CD8-positive, alpha-beta memory T cell (primary cell): ENCODE results near the gene GPX8. TPM values are rescaled to one million over a fixed set of nuclear protein-coding genes. Genes with fewer than 3 reads are reported as not detected.

ENCODE experiments used
- CTCF ChIA-PET: fragments of 350-600 bp; sonication (Branson Sonifier 250); formaldehyde crosslinking; loops from one replicate; lab custom pipeline; 2021; ENCODE audit warnings: antibody characterized with exemption; lab: Charles Lee
- POLR2A ChIA-PET: fragments of 350-600 bp; sonication (Branson Sonifier 250); formaldehyde crosslinking; loops from one replicate; lab custom pipeline; 2021; ENCODE audit warnings: antibody characterized with exemption; lab: Charles Lee
- DNase-seq, 5 donors: peaks; one replicate each; pipeline versions ENCODE4 v3.0.0 to v3.0.0-alpha.2; 2020 to 2022; ENCODE audit warnings: mixed read lengths in 1 of 5
- H3K27ac ChIP-seq: one replicate; pipeline ENCODE4 v1.7.0; 2013; ENCODE audit warnings: low read depth, mild to moderate bottlenecking, low read length, moderate library complexity
- H3K27me3 ChIP-seq: 2 replicates; pipeline ENCODE4 v1.7.0; 2013; ENCODE audit warnings: low read length, mild to moderate bottlenecking; ENCODE audit not compliant: insufficient read depth, poor library complexity, severe bottlenecking
- H3K36me3 ChIP-seq: 2 replicates; pipeline ENCODE4 v1.7.0; 2013; ENCODE audit warnings: mild to moderate bottlenecking, low read length, moderate library complexity; ENCODE audit not compliant: insufficient read depth
- H3K4me1 ChIP-seq: 2 replicates; pipeline ENCODE4 v1.7.0; 2013; ENCODE audit warnings: mild to moderate bottlenecking, low read length, moderate library complexity; ENCODE audit not compliant: insufficient read depth
- H3K4me3 ChIP-seq: 2 replicates; pipeline ENCODE4 v1.7.0; 2013; ENCODE audit warnings: mild to moderate bottlenecking, low read length
- H3K9me3 ChIP-seq: 2 replicates; pipeline ENCODE4 v1.7.0; 2013; ENCODE audit warnings: mild to moderate bottlenecking, low read length
- H3K27ac Mint-ChIP-seq, 8 donors: one replicate each; pipeline ENCODE4 v1.8.0; 2020 to 2021; ENCODE audit warnings: mixed read lengths in 8 of 8, mild to moderate bottlenecking in 6 of 8, inconsistent platforms in 3 of 8, moderate library complexity in 3 of 8
- H3K27me3 Mint-ChIP-seq, 2 donors: one replicate each; pipeline ENCODE4 v1.8.0; 2020 to 2021; ENCODE audit warnings: mixed read lengths in 2 of 2, mild to moderate bottlenecking in 1 of 2, moderate library complexity in 1 of 2
- H3K36me3 Mint-ChIP-seq, 3 donors: one replicate each; pipeline ENCODE4 v1.8.0; 2020 to 2021; ENCODE audit warnings: mixed read lengths in 3 of 3, inconsistent platforms in 1 of 3, mild to moderate bottlenecking in 1 of 3
- H3K4me1 Mint-ChIP-seq, 3 donors: one replicate each; pipeline ENCODE4 v1.8.0; 2020 to 2021; ENCODE audit warnings: mixed read lengths in 3 of 3, inconsistent platforms in 1 of 3, mild to moderate bottlenecking in 1 of 3
- H3K4me3 Mint-ChIP-seq, 7 donors: one replicate each; pipeline ENCODE4 v1.8.0; 2020 to 2021; ENCODE audit warnings: mixed read lengths in 7 of 7, mild to moderate bottlenecking in 6 of 7, moderate library complexity in 4 of 7, inconsistent platforms in 2 of 7
- H3K9me3 Mint-ChIP-seq, 5 donors: one replicate each; pipeline ENCODE4 v1.8.0; 2020 to 2022; ENCODE audit warnings: mixed read lengths in 5 of 5, mild to moderate bottlenecking in 3 of 5, moderate library complexity in 2 of 5, inconsistent platforms in 1 of 5
- polyA plus RNA-seq: library from polyadenylated mRNA; unstranded; fragments of 300-500 nt; fragmentation: Illumina TruSeq; gene quantifications from one replicate; pipeline ENCODE4 v1.2.3, GENCODE V29; 2021
- total RNA-seq, 2 experiments: library from RNA; stranded (reverse); gene quantifications; one replicate each; pipeline ENCODE4 v1.2.3, GENCODE V29; 2021

The GPX8 gene
- total and polyA plus RNA-seq, 3 experiments from 2014 or later: not detected

GRCh38 chr5:55140908-55141665, 18.9 kb upstream of the GPX8 start:
- no peaks in the 10 kb centered on the region for H3K9me3 Mint-ChIP-seq
- no peak overlapping the region for H3K4me3 ChIP-seq
- peaks cover 0 to 2% of the 10 kb centered on the region in 2 donors for H3K27me3 Mint-ChIP-seq
- H3K9me3 ChIP-seq: no peaks in the 10 kb centered on the region
- CTCF ChIA-PET: interaction anchor here (0.9 to 6.1 kb wide), 6 partner anchors 18 to 235 kb away, joined by 3 to 40 read pairs (median 5); no protein-coding TSS in a partner anchor
- POLR2A ChIA-PET: no interaction called here
- peaks cover 0 to 1% (median 0%) of the 10 kb centered on the region in 3 donors for H3K36me3 Mint-ChIP-seq
- no peaks in the 10 kb centered on the region for H3K36me3 ChIP-seq
- H3K4me3 Mint-ChIP-seq: no peak overlapping the region
- peak overlapping the region in 3 of 8 donors; percentile 10 to 44 (median 23) for H3K27ac Mint-ChIP-seq
- no peaks in the 10 kb centered on the region for H3K27me3 ChIP-seq
- DNase-seq: no peak
- peaks cover 20 to 33% (median 22%) of the 10 kb centered on the region in 3 donors for H3K4me1 Mint-ChIP-seq
- H3K4me1 ChIP-seq: peaks cover 14% of the 10 kb centered on the region
- no peak overlapping the region for H3K27ac ChIP-seq

DNA sequence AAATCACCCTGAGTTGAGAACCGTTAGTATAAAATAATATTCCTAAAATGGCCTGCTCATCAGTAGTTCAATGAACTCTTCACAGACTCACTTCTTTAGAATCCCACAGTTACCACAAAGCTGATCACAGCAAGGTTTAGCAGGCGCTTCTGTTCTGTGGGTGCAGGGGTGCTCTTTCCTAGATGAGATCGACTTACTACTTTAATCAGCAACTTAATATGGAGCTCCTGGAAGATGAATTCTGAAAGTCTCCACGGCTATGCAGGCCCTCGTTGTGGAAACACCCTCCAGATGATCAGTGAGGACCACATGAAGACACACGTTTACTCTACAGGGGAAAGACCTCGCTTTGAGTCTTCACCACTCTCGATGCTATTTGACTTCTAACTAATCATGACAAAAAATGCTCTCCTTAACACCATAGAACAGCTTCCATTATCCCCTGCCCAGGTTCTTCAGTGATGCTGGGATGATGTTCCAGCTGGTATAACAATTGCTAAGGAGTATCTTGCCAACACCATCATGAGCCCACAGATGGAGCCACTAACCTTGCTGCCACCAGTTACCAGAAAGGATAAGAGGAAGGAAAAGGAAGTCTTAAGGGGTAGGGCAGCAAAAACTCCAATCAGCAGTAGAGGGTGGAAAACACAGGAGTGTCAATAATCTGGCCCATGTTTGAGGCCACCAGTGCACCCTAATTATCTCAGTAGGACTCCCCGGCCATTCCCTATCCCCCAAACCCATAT, 17.9 kb upstream of the GPX8 start:
- CTCF ChIA-PET: interaction anchor here (0.6 to 6.1 kb wide), 5 partner anchors 17 to 236 kb away, joined by 3 to 40 read pairs (median 4); no protein-coding TSS in a partner anchor
- Mint-ChIP-seq H3K27ac (peak overlapping the region in 7 of 8 donors; percentile 2 to 75 (median 48)), H3K4me3 (peak overlapping the region in 6 of 7 donors; percentile 32 to 66 (median 52)), H3K27me3 (peaks cover 0 to 4% of the 10 kb centered on the region in 2 donors), H3K4me1 (peaks cover 26 to 40% (median 27%) of the 10 kb centered on the region in 3 donors), H3K36me3 (peaks cover 0 to 1% (median 0%) of the 10 kb centered on the region in 3 donors), H3K9me3 (no peaks in the 10 kb centered on the region)
- Histone ChIP-seq H3K9me3 (no peaks in the 10 kb centered on the region), H3K27me3 (no peaks in the 10 kb centered on the region), H3K4me1 (peaks cover 20% of the 10 kb centered on the region), H3K27ac (no peak overlapping the region), H3K4me3 (no peak overlapping the region), H3K36me3 (no peaks in the 10 kb centered on the region)
- POLR2A ChIA-PET: no interaction called here
- DNase-seq: peak in 1 of 5 donors; percentile 4

- H3K4me1 Mint-ChIP-seq: peaks cover 26 to 40% (median 27%) of the 10 kb centered on the region in 3 donors
Measured at GRCh38 chr5:55143624-55144023, 16.3 kb upstream of the GPX8 start.

GRCh38 chr5:55146080-55146479, 13.9 kb upstream of the GPX8 start:
- Mint-ChIP-seq H3K4me3 (peak overlapping the region in 2 of 7 donors; percentile 73 to 85), H3K9me3 (no peaks in the 10 kb centered on the region), H3K27ac (no peak overlapping the region), H3K36me3 (peaks cover 0 to 1% (median 0%) of the 10 kb centered on the region in 3 donors), H3K4me1 (peaks cover 20 to 36% (median 24%) of the 10 kb centered on the region in 3 donors), H3K27me3 (peaks cover 0 to 4% of the 10 kb centered on the region in 2 donors)
- Histone ChIP-seq H3K9me3 (no peaks in the 10 kb centered on the region), H3K27ac (no peak overlapping the region), H3K4me3 (peak overlapping the region; percentile 27), H3K36me3 (no peaks in the 10 kb centered on the region), H3K4me1 (peaks cover 19% of the 10 kb centered on the region), H3K27me3 (no peaks in the 10 kb centered on the region)
- ChIA-PET CTCF (interaction anchor here (0.8 to 3.4 kb wide), 28 partner anchors 11 to 256 kb away, joined by 3 to 34 read pairs (median 5); partner anchors contain the start of gene GZMK), POLR2A (interaction anchor here (0.8 kb wide), 1 partner anchor 13 kb away, joined by 3 read pairs; no protein-coding TSS in a partner anchor)
- DNase-seq: no peak

More at GRCh38 chr5:55143624-55144023, 16.3 kb upstream of the GPX8 start:
- Histone ChIP-seq H3K4me3 (no peak overlapping the region), H3K4me1 (peaks cover 20% of the 10 kb centered on the region), H3K36me3 (no peaks in the 10 kb centered on the region), H3K27me3 (no peaks in the 10 kb centered on the region), H3K27ac (no peak overlapping the region), H3K9me3 (no peaks in the 10 kb centered on the region)
- DNase-seq: no peak
- peaks cover 0 to 4% of the 10 kb centered on the region in 2 donors for H3K27me3 Mint-ChIP-seq
- ChIA-PET POLR2A (no interaction called here), CTCF (interaction anchor here (1.1 to 6.1 kb wide), 3 partner anchors 199 to 237 kb away, joined by 3 to 40 read pairs (median 21); no protein-coding TSS in a partner anchor)
- peak overlapping the region in 1 of 8 donors; percentile 49 for H3K27ac Mint-ChIP-seq
- no peak overlapping the region for H3K4me3 Mint-ChIP-seq
- no peaks in the 10 kb centered on the region for H3K9me3 Mint-ChIP-seq
- peaks cover 0 to 1% (median 0%) of the 10 kb centered on the region in 3 donors for H3K36me3 Mint-ChIP-seq

DNA sequence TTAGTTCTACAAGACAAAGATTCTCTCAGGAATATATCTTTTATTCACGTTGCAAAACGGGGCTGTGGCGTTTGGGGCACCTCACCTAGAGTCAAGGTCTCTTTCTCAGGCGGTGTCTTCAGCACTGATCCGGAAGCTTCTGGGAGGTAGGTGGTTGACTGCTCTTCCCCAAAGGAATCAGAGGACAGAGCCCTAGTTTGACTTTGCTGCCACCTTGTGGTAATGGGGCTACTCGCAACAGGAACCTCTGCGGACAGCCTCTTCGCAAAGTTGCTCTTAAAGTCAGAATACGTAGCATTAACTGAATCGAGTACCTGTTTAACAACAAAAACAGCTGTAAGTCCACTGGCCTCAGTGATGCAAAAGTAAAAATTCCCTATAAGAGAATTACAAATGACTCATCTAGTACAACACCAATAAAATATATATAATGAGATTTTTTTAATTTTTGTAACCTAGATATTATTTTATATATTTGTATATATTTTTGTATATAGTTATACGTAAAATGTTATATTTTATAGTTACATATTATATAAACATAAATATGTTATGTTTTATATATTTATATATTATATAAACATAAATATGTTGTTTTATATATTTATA, 13.3 kb upstream of the GPX8 start:
- Histone ChIP-seq H3K4me1 (peaks cover 14% of the 10 kb centered on the region), H3K36me3 (no peaks in the 10 kb centered on the region), H3K27ac (no peak overlapping the region), H3K27me3 (no peaks in the 10 kb centered on the region), H3K9me3 (no peaks in the 10 kb centered on the region), H3K4me3 (peak overlapping the region; percentile 27)
- peaks cover 0 to 1% (median 0%) of the 10 kb centered on the region in 3 donors for H3K36me3 Mint-ChIP-seq
- ChIA-PET CTCF (interaction anchor here (0.6 to 3.4 kb wide), 34 partner anchors 10 to 260 kb away, joined by 3 to 34 read pairs (median 4); partner anchors contain the start of genes GPX8 and GZMK), POLR2A (interaction anchor here (0.6 to 0.8 kb wide), 2 partner anchors 13 to 124 kb away, joined by 3 read pairs; no protein-coding TSS in a partner anchor)
- peak overlapping the region in 6 of 7 donors; percentile 46 to 85 (median 66) for H3K4me3 Mint-ChIP-seq
- H3K27me3 Mint-ChIP-seq: peaks cover 0 to 4% of the 10 kb centered on the region in 2 donors
- H3K9me3 Mint-ChIP-seq: no peaks in the 10 kb centered on the region
- H3K4me1 Mint-ChIP-seq: peaks cover 15 to 30% (median 19%) of the 10 kb centered on the region in 3 donors
- DNase-seq: peak; percentile 66 to 86 (median 75)
- peak overlapping the region in 3 of 8 donors; percentile 24 to 59 (median 31) for H3K27ac Mint-ChIP-seq

DNA sequence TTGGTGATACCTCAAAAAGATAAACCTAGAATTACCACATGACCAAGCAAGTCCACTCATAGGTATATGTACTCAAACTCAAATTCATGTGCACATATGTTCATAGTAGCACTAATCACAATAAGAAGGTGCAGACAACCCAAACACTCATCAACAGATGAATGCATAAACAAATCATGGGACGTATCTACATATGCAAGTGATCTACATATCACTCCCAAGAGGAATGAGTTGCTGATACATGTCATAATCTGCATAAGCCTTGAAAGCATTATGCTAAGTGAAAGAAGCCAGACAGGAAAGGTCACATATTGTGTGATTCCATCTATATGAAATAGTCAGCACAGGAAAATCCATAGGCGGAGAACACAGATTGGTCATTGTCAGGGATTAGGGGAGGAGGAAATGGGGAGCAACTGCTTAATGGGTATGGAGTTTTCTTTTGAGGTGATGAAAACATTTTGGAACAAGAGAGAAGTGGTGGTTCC, 10.6 kb upstream of the GPX8 start:
- Mint-ChIP-seq H3K9me3 (no peaks in the 10 kb centered on the region), H3K4me1 (peaks cover 6 to 16% (median 9%) of the 10 kb centered on the region in 3 donors), H3K36me3 (peaks cover 0 to 1% (median 0%) of the 10 kb centered on the region in 3 donors), H3K4me3 (no peak overlapping the region), H3K27ac (no peak overlapping the region), H3K27me3 (peaks cover 7 to 10% of the 10 kb centered on the region in 2 donors)
- Histone ChIP-seq H3K36me3 (no peaks in the 10 kb centered on the region), H3K4me3 (no peak overlapping the region), H3K9me3 (no peaks in the 10 kb centered on the region), H3K4me1 (peaks cover 7% of the 10 kb centered on the region), H3K27me3 (no peaks in the 10 kb centered on the region), H3K27ac (no peak overlapping the region)
- POLR2A ChIA-PET: no interaction called here
- DNase-seq: no peak
- CTCF ChIA-PET: interaction anchor here (1.6 to 3.2 kb wide), 2 partner anchors 205 to 243 kb away, joined by 7 to 16 read pairs; no protein-coding TSS in a partner anchor
